GM12878 (cell line): Measurements from ENCODE around the gene SOX10. TPM values are rescaled to one million over a fixed set of nuclear protein-coding genes. Genes with fewer than 3 reads are reported as not detected.

Experiments used
- CHD2 ChIP-seq: IDR thresholded peaks from 2 replicates; pipeline ENCODE4 v1.6.1; 2011; ENCODE audit warnings: low read depth, low read length, improper control_type of control experiment, borderline replicate concordance
- CUX1 ChIP-seq: IDR thresholded peaks from 2 replicates; pipeline ENCODE4 v1.6.1; 2012; ENCODE audit warnings: improper control_type of control experiment, low read depth, low read length; ENCODE audit not compliant: insufficient replicate concordance
- NR2C1 ChIP-seq: fragments of 450-650 bp; IDR thresholded peaks from 2 replicates; pipeline ENCODE4 v1.6.1; 2017; ENCODE audit warnings: antibody characterized with exemption, mild to moderate bottlenecking, moderate library complexity
- TBL1XR1 ChIP-seq: IDR thresholded peaks from 2 replicates; pipeline ENCODE4 v1.6.1; 2012; ENCODE audit warnings: low read depth, low read length, improper control_type of control experiment
- ZBTB40 ChIP-seq: fragments of 450-650 bp; IDR thresholded peaks from 2 replicates; pipeline ENCODE4 v1.6.1; 2016; ENCODE audit warnings: mild to moderate bottlenecking, moderate library complexity, borderline replicate concordance
- polyA plus RNA-seq, 11 experiments: library from polyadenylated mRNA; depleted of rRNA in 4 of 11; unstranded in 6 of 11; stranded (reverse) in 5 of 11; fragments of >200 nt; fragmentation: Nextera tagmentation in 4 of 11; fragmentation: Illumina TruSeq in 1 of 11; extraction: Ambion mirVana in 4 of 11; extraction: Trizol in 1 of 11; gene quantifications; 1 replicate in 1 of 11; 2 replicates in 10 of 11; pipeline versions ENCODE4 v1.2.1 to v1.2.3, GENCODE V29; 2011 to 2016; ENCODE audit warnings: inconsistent platforms in 2 of 11, missing spikeins in 2 of 11, low read depth in 1 of 11
- total RNA-seq, 4 experiments: library from RNA; depleted of rRNA in 3 of 4; stranded (reverse); fragments of >200 nt in 3 of 4; fragmentation: Illumina TruSeq in 1 of 4; extraction: Trizol in 1 of 4; gene quantifications; 2 replicates each; pipeline versions ENCODE4 v1.2.1 to v1.2.3, GENCODE V29; 2013 to 2021
- TF ChIP-seq, protein P1 (sequence below): fragments of 450-650 bp; IDR thresholded peaks from 2 replicates; pipeline ENCODE4 v1.6.1; 2014; ENCODE audit warnings: mild to moderate bottlenecking

The SOX10 gene
- total and polyA plus RNA-seq, 10 of the 15 experiments (the other 5 are each of a cell fraction or from before 2014, with no cell fraction given): 0.05 TPM; not detected in 9

DNA sequence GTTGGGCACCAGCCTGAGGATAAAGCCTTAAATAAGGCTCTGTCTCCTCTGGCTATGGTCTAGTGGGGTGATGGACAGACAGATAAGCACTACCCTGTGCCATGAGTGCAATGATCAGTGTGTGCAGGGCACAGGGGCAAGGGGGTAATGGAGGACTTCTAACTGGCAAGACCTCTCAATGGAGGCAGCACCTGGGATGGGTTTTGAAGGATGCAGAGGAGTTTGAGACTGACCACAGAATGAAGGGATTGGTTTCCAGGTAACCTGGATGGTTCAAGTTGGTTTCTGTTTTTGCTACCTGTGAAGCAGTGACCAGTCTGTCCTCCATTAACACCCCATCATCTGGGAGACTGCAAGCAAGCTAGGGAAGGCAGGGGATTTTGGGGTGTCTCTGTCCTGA lies 45.0 kb upstream of the SOX10 start (continued):
- TF ChIP-seq ZBTB40: no peak
- TF ChIP-seq CHD2: no peak
- no peak for TF ChIP-seq TBL1XR1
- TF ChIP-seq CUX1: no peak
- TF ChIP-seq, protein P1, sequence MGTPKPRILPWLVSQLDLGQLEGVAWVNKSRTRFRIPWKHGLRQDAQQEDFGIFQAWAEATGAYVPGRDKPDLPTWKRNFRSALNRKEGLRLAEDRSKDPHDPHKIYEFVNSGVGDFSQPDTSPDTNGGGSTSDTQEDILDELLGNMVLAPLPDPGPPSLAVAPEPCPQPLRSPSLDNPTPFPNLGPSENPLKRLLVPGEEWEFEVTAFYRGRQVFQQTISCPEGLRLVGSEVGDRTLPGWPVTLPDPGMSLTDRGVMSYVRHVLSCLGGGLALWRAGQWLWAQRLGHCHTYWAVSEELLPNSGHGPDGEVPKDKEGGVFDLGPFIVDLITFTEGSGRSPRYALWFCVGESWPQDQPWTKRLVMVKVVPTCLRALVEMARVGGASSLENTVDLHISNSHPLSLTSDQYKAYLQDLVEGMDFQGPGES: no peak
- TF ChIP-seq NR2C1: no peak
